ENCODE data around the gene TMEM163. TPM values are rescaled to one million over a fixed set of nuclear protein-coding genes. Genes with fewer than 3 reads are reported as not detected.

TMEM163 gene
- total and polyA plus RNA-seq, 2 of the 13 experiments (the other 11 are each of a cell fraction or from before 2014, with no cell fraction given), result 0.05 TPM; not detected in 1

GRCh38 chr2:134411828-134412638, 306.8 kb downstream of the TMEM163 start (continued):
- TF ChIP-seq ZSCAN29 (CRISPR knock-in tag; conservative IDR thresholded peaks at IDR 0.05) (peak; percentile 91), SALL2 (CRISPR knock-in tag; IDR thresholded peaks at IDR 0.05) (peak; percentile 77; the same call in 1 of the 2 replicates), TFDP2 (CRISPR knock-in tag; IDR thresholded peaks at IDR 0.05) (no peak), SP5 (CRISPR knock-in tag; IDR thresholded peaks at IDR 0.05; ENCODE audit: borderline replicate concordance, low read depth) (peak; percentile 98), MYC (CRISPR knock-in tag; IDR thresholded peaks at IDR 0.05; ENCODE audit: borderline replicate concordance) (peak; percentile 97), BRF2 (CRISPR knock-in tag; IDR thresholded peaks at IDR 0.05) (peak; percentile 96), REPIN1 (CRISPR knock-in tag; IDR thresholded peaks at IDR 0.05; ENCODE audit: borderline replicate concordance, low read depth) (peak; percentile 98), ZNF614 (CRISPR knock-in tag; IDR thresholded peaks at IDR 0.05; ENCODE audit: borderline replicate concordance) (peak; percentile 88), KAT7 (CRISPR knock-in tag; IDR thresholded peaks at IDR 0.05; ENCODE audit: borderline replicate concordance) (0 out of 2 replicates have a peak, but pooled peaks have one; percentile 30), YEATS2 (CRISPR knock-in tag; IDR thresholded peaks at IDR 0.05; ENCODE audit: borderline replicate concordance) (no peak), RBM22 (optimal IDR thresholded peaks at IDR 0.05; ENCODE audit: low read length) (no peak), ZNF333 (CRISPR knock-in tag; IDR thresholded peaks at IDR 0.05; ENCODE audit: borderline replicate concordance) (no peak), ZNF557 (CRISPR knock-in tag; IDR thresholded peaks at IDR 0.05) (peak; percentile 87), ZNF530 (CRISPR knock-in tag; IDR thresholded peaks at IDR 0.05; ENCODE audit: low read depth) (no peak), ZBTB3 (CRISPR knock-in tag; IDR thresholded peaks at IDR 0.05; ENCODE audit: borderline replicate concordance, low read depth) (peak; percentile 56; the same call in 1 of the 2 replicates), ZBTB21 (CRISPR knock-in tag; IDR thresholded peaks at IDR 0.05) (no peak), ZNF354B (CRISPR knock-in tag; IDR thresholded peaks at IDR 0.05) (no peak; the same call in 1 of the 2 replicates), ZFP82 (CRISPR knock-in tag; IDR thresholded peaks at IDR 0.05; ENCODE audit: borderline replicate concordance) (no peak), ZMAT5 (CRISPR knock-in tag; IDR thresholded peaks at IDR 0.05; ENCODE audit: borderline replicate concordance, low read depth) (no peak), ZBTB37 (CRISPR knock-in tag; IDR thresholded peaks at IDR 0.05) (peak; percentile 82), ZNF710 (CRISPR knock-in tag; IDR thresholded peaks at IDR 0.05; ENCODE audit: borderline replicate concordance) (peak; percentile 71; the same call in 1 of the 2 replicates), PAWR (CRISPR knock-in tag; IDR thresholded peaks at IDR 0.05; ENCODE audit: borderline replicate concordance) (no peak), ZC3H4 (CRISPR knock-in tag; IDR thresholded peaks at IDR 0.05; ENCODE audit: borderline replicate concordance) (no peak; the same call in 1 of the 2 replicates)

All from HepG2 (cell line).